GM08714 (cell line): ENCODE measurements around the gene ELK4.

Experiments
- H3K4me3 ChIP-seq: fragments of 200-500 bp; sonication (Bioruptor generic); 2 replicates; pipeline ENCODE4 v1.5.1; 2014; ENCODE audit warnings: mild to moderate bottlenecking, low read length, inconsistent platforms
- ZNF274 ChIP-seq: IDR thresholded peaks from 2 replicates; pipeline ENCODE4 v1.6.1; 2012; ENCODE audit warnings: mild to moderate bottlenecking, low read depth, low read length

ELK4 gene, protein sequence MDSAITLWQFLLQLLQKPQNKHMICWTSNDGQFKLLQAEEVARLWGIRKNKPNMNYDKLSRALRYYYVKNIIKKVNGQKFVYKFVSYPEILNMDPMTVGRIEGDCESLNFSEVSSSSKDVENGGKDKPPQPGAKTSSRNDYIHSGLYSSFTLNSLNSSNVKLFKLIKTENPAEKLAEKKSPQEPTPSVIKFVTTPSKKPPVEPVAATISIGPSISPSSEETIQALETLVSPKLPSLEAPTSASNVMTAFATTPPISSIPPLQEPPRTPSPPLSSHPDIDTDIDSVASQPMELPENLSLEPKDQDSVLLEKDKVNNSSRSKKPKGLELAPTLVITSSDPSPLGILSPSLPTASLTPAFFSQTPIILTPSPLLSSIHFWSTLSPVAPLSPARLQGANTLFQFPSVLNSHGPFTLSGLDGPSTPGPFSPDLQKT

GRCh38 chr1:205631768-205632668, at the start of gene ELK4:
ELK4 (minus strand) TSS chr1:205632011; CDS start chr1:205623882, 8,129 bp downstream.
- no peak for TF ChIP-seq ZNF274
- peak within 1 kb of the TSS; percentile 82 for H3K4me3 ChIP-seq

DNA sequence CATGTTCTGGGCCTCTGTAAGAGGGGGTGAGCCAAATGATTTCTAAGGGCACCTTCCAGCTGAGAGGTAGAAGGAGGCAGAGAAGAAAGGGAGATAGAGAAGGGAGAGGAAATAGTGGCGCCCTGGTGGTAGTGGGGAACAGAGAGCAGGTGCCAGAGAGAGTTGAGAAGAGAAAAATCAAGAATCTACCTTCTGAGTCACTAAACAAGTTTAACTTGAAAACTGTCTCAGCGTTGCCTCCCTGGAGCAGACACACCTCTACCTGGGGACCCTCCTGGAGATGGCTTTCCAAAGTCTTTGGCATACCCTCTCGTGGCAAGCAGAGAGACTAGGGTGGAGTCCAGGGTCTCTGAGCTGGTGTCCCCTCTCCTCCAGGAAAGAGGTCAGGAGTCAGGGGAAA, 49.6 kb upstream of the ELK4 start:
- no peak for TF ChIP-seq ZNF274
- H3K4me3 ChIP-seq, result no peak overlapping the region

DNA sequence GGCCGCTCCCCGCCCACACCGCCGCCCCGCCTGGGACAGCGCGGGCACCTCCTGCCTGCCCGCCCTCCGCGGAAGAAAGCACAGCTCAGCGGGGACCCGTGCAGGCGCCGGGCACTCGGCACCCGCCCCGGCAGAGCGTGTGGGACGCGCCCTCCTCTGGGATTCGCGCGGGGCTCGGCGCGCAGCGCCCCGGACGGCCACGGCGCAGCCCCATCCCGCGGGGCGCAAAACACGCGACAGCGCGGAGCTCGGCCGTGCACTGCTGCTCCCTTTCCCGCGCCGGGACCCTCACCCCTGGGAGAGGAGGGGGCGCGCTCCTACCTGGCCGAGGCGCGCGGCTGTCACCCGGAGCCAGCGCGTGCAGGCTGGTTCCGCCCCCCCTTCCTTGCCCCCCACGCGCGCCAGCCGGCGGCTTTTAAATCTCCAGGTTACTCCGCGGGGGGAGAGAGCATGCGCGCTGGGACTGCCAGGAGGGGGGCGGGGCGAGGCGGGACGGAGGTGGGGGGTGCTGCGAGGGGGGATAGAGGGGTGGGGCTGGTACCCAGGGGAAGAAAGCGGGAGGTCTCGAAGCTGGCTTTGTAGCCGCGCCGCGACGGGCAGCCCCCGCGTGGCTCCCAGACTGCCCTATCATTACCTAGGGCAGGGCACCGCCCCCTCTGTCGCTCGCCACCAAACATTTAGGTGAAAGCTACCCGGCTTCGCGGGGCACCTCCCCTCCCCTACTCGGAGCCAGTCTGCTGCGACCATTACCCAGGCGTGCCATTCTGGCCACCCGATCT, 48.5 kb upstream of the ELK4 start, which contains the start of gene SLC45A3:
TSS of gene SLC45A3 (minus strand) at position 437 of the 779 bp plus-strand sequence. CDS start 15,853 bp downstream, outside the sequence.
- TF ChIP-seq ZNF274, result no peak
- H3K4me3 ChIP-seq, result peak within 1 kb of the TSS; percentile 54; the same call in 1 of the 2 replicates

GRCh38 chr1:205678286-205679111, 46.7 kb upstream of the ELK4 start:
- no peak overlapping the region for H3K4me3 ChIP-seq
- no peak for TF ChIP-seq ZNF274

DNA sequence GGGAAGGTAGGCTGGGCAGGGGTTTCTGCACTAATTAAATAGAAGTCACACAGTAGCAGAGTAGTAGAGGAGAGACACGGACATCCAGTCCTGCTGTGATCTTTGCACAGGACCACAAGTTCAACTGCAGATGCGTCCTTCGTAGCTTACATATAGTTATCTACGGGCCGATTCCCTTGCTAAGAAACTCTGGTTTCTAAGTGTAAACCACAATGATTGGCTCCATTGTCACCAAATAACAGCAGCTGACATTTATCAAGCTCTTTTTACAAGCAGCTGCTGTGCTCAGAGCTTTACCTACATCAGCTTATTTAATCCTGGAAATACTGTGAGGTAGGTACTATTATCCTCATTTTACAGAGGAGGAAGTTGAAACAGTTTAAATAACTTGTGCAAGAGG, 45.4 kb upstream of the ELK4 start:
- H3K4me3 ChIP-seq, result no peak overlapping the region
- no peak for TF ChIP-seq ZNF274

DNA sequence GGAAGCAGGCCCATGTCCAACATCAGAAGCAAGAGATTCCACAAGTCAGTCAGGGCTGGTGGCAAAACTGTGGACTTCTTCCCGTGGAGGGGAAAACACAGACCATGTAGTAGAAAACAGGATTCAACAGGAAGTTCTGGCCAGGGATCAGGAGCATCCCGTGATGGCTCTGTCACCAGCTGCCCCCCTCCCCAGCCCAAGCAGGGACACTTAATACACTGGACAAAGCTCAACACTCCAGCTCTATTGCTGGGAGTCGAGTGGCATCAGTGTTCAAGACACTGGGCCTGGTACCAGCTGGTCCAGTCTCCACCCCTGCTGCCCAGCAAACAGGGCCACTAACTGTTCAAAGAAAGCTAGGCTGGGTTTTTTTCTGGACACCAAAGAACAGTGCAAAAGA, 44.8 kb upstream of the ELK4 start:
- H3K4me3 ChIP-seq, result no peak overlapping the region
- no peak for TF ChIP-seq ZNF274

DNA sequence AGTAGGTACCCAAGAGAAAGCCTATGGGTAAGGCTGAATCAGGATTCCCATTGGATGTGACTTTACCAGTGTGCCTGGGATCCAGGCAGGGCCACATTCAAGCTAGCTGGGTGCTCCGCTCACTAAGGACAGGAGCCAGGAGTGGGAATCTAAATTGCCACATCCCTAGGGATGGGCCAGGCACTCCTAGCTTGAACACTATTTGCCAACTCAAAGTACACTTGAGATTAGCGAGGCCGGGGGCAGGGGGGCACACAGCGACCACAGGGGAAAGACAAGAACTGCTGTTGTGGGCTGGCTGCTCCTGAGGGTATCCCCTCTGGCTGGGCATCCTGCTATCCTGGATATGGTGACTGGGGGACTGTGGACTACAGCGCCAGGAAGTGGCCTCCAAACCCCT, 44.2 kb upstream of the ELK4 start:
- no peak for TF ChIP-seq ZNF274

GRCh38 chr1:205675247-205675646, 43.4 kb upstream of the ELK4 start:
- TF ChIP-seq ZNF274, result no peak
- H3K4me3 ChIP-seq, result no peak overlapping the region

More for the DNA sequence above, 44.2 kb upstream of the ELK4 start:
- H3K4me3 ChIP-seq, result no peak overlapping the region

- no peak for TF ChIP-seq ZNF274
- no peak overlapping the region for H3K4me3 ChIP-seq
Measured at GRCh38 chr1:205672970-205673369, 41.2 kb upstream of the ELK4 start.

- TF ChIP-seq ZNF274, result no peak
- H3K4me3 ChIP-seq, result no peak overlapping the region
Measured at GRCh38 chr1:205672395-205672889, 40.6 kb upstream of the ELK4 start.

DNA sequence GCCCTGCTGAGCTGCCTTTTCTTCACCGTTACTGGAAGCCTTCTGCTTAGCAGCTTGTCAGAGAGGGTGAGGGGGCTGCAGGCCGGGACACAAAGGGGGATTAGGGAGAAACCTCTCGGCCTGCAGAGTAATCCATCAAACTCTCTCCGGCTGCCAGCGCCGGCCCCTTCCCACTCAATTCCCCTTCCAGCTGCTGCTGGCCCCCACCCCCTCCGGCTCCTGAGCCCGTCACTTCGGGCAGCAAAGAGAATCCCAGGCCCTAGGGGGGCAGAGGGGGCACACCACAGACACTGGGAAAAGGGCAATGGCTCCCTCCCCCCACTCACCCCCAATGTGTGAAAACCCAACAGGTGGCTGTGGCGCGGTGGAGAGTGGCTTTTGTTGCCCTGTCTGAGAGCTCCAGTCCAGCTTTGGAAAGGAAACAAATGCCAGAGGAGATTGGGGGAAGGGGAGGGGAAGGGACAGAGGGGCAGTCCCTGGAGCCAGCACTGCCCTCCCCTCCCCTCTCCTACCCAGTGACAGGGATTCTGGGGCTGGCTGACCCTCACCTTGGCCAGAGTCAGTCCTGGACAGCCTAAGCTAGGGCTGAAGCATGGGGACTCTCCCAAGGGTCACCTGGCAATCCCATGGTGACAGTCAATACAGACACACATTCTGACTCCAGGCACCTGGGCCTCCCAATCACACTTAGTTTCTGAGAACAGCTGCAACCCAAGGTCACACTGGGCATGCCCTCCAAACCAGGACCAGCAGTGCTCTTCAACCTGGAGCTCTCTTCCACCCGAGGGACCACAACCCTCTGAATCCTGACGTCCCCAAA, 39.0 kb upstream of the ELK4 start:
- no peak overlapping the region for H3K4me3 ChIP-seq
- TF ChIP-seq ZNF274, result no peak

DNA sequence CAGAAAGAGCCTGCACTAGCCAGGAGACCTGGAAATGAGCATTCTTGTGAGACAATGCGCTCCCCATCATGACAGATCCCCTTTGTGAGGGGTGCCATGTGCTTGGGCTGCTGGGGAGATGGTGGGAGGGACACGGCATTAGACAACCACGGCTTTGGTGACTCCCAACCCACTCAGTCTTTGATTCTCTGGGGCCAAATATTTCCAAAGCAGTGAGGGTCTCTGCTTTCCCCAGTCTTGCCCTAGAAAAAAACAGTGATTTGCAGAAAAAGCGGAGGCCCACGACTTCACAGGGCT, 38.3 kb upstream of the ELK4 start:
- TF ChIP-seq ZNF274, result no peak
- H3K4me3 ChIP-seq, result no peak overlapping the region
